ENCODE measurements around the gene MX1.

DNA sequence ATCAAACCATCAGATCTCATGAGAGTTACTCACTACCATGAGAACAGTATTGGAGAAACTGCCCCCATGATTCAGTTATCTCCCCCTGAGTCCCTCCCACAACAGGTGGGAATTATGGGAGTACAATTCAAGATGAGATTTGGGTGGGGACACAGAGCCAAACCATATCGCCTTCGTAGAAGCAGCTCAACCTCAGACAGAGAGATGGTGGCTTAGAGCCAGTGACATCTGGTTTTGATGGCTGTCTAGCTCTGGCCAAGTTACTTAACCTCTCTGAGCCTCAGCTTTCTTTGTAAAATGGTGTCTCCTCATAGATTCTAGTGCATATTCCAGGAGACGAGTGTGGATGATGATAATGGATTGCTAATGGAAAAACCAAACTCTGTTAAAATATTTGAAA, 27.2 kb downstream of the MX1 start:
- no peak for TF ChIP-seq POLR2A (IDR thresholded peaks at IDR 0.05)
- no peak for TF ChIP-seq CTCF (IDR thresholded peaks at IDR 0.05)
- no peak for TF ChIP-seq EP300 (IDR thresholded peaks at IDR 0.05; ENCODE audit: low read depth)
